Measurements from ENCODE around the gene APOB.
"Not testable (repeated sequence)": the region's sequence is repeated elsewhere in the genome, so short reads cannot be mapped to it uniquely, and the experiment has no call there.

The APOB gene

DNA sequence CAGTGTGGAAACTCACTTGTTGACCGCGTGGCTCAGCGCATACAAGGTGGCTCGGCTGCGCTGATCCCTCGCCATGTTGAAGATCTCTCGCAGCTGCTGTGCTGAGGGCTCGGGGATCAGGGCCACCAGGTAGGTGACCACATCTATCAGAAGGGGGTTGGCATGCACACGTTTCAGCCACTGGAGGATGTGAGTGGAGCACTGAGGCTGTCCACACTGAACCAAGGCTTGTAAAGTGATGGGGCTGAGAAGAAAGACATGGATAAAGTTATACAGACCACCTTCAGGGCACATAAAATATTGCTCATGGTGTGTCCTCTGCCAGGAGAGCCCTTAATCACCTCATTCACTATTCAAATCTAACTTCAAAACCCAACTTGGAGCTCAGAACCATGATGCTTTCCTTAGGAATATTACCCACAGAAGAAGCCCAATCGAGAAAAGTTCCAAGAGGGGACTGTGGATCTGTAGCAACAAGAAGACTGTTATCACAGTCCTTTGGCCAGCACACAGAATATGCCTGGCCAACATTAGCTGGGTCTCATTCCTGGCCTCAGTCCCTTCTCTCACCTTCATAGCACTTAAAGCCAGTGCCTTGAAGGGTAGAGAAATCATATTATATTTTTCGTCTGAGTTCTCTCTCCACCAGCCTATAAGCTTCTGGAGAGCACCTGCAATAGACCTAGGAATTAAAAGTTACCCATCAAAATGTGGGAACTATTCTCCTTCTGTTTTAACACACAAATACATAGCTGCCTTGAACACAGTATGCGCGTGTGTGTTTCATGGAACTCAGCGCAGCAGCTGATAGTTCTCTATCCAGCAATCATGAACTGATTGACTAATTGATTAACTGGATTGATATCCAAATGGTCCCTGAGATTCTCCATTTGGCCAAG is 11.3 kb downstream of the APOB start:
- no peak for DNase-seq

- no peak for DNase-seq
Observed at GRCh38 chr2:21030983-21031968, 12.6 kb downstream of the APOB start.

DNA sequence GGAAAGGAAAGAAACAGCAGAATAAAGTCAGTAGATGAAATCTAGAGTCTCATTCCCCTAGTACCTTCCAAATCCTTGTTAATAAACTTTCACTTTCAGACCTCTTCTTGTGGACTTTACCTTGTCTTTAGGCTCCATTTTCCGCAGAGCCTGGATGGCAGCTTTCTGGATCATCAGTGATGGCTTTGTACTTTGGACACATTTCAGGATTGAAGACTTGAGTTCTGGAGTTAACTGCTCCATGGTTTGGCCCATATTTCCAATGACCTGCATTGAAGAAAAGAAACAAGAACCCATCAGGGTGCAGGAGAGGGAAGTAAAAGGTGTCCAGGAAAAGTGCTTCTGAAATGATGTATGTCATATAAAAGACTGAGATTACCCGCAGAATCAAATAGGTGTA is 14.4 kb downstream of the APOB start:
- DNase-seq, result no peak

DNA sequence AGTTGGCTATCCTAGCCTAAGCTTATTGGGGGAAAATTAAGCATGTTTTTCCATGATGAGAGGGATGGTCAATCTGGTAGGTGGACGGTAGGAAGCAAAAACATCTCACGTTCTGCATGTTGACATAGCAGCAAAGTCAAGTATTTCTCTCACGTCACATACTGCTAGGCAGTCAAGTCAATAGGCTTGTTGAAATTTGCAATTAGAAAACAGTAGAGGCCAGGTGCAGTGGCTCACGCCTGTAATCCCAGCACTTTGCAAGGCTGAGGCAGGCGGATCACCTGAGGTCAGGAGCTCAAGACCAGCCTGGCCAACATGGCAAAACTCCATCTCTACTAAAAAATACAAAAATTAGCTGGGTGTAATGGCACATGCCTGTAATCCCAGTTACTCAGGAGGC is 14.9 kb downstream of the APOB start:
- DNase-seq, result not testable (repeated sequence)

DNA sequence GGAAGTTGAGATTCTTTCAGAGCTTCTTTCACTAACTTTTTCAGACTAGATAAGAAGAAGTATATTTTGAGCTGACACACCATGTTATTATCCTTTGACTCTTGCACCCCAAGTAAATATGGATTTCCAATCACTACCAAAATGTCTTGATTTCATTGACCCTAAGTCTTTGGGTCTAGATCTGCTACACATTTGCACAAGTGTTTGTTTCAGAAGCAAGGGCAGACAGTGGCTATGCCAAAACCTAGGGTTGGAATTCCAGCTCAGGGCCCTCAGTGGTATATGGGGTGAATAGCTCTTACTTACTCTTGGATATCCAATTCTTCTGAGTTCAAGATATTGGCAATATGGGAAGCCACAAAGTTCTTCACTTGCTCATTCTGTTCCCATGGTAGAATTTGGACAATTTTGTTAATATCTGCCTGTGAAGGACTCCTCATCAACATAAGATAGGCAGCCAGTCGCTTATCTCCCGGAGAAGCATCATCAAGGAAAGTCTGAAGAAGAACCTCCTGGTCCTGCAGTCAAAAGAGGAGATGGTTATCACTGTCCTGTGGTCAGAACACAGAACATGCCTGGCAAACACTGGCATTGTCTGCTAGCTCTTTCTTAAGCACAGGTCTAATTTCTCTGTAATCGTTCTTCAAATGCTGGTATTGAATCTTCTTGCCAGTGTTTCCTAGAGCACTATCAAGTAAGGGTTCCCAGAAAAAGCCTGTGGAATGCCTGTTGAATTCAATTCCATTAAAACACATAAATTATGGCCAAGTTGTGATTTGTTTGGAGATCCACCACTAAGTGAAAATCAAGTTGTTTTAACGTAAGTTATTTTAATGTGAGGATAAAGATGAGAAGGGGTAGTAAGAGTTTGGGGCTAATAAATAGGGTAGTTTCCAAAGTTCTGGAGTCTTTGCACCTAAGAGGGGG is 15.6 kb downstream of the APOB start:
- DNase-seq, result no peak

- no peak for DNase-seq
Observed at GRCh38 chr2:21026479-21027282, 17.2 kb downstream of the APOB start.

- no peak for DNase-seq
Observed at GRCh38 chr2:21025690-21026478, 18.0 kb downstream of the APOB start.

DNA sequence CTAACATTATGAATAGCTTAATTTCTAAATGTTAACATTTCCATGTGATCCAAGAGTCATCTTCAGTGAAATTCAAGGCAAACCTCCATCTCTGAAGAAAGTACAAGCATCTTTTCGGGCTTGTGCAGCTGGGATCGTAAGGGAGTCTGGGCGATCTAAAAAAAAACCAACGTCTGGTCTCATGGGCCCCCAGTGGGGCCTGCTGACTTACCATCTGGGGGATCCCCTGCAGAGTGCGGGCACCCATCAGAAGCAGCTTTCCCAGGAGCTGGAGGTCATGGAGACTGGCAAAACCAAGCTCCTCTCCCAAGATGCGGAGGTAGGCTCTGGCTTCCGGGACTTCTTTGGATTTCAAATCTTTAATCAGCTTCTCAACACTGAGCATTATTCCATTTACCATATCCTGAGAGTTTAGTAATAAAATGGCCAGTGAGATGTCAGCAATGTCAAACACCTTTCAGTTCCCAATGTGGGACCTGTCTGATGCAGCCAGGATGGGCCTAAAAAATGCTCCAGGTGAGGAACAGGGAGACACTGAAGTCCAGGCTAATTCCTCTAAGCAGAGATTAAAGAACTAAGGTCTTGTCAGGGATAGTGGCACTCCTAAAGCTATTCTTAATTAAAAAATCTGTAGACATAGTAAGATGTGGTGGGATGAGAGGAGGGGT is 19.0 kb downstream of the APOB start:
- no peak for DNase-seq

GRCh38 chr2:21024198-21024597 is 19.7 kb downstream of the APOB start:
- DNase-seq, result no peak

- no peak for DNase-seq
Observed at GRCh38 chr2:21023419-21024181, 20.3 kb downstream of the APOB start.

GRCh38 chr2:21022792-21023367 is 21.0 kb downstream of the APOB start:
- DNase-seq, result no peak

- no peak for DNase-seq
Observed at GRCh38 chr2:21021430-21021829, 22.4 kb downstream of the APOB start.

- no peak for DNase-seq
Observed at GRCh38 chr2:21020668-21021288, 23.1 kb downstream of the APOB start.

DNA sequence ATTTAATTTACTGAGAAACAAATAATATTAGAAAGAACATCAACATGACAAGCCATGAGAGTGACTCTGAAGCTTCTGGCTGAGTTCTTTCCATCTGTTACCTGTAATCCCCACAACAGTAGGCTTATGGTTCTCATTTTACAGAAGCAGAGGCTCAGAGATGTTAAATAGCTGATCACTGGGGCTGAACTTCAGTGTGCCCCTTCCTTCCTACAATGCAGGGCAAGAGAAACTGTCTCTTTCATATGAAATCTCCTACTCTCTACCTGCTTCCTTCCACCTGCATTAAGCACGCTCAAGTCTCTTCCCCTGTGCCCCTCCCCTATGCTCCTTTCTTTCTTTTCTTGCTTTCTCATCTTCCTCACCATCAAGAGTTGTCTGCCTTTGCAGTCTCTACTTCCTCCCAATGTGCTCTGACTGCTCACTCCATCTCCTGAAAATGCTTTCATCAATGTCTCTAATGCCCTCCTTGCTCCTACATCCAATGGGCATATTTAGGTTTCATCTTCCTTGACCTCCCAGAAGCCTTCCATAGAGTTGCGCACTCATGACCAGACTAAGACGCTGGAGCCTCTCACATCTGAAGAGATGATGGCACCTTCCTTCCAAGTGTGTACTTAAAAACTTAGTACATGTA is 23.7 kb downstream of the APOB start:
- no peak for DNase-seq

GRCh38 chr2:21019678-21020021 is 24.2 kb downstream of the APOB start:
- no peak for DNase-seq

DNA sequence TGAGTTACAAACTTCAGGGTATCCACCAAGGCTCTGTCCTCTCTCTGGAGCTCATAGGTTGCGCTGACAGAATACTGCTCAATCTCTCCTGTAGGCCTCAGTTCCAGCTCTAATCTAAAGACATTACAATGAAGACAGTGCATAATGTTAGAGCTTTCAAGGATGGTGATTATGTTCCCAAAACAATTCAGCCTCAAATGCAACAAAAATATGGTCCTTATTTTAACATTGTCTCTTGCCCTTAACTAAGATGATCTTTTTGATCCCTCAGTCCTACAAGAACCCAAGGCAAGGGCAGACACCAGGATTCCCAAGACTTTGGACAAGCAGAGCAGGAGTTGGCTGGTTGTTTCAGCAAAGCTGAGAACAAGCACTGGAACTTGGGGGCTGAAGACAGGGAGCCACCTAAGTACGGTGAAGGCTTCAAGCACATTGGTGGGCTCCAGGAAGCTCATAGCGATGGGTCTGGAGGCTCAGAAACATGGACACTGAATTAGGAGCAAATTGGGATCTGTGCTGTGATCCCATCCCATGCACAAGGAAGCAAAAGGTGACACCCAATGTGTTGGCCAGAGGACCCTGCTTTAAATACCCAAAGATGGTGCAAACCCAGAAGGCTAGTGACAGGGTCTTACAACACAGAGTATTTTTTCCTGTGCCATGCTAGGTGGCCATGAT is 24.7 kb downstream of the APOB start:
- DNase-seq, result no peak

- no peak for DNase-seq
Observed at GRCh38 chr2:21018290-21018689, 25.6 kb downstream of the APOB start.

All from EL (cell line).